Endothelial cell of umbilical vein (primary cell): ENCODE data around the gene MYL3. TPM values are rescaled to one million over a fixed set of nuclear protein-coding genes. Genes with fewer than 3 reads are reported as not detected.

ENCODE experiments used
- BruUV-seq: library from RNA; stranded (reverse); fragments of 400-500 nt; replicated peaks from 2 replicates; lab custom pipeline; 2021; lab: Mats Ljungman, UMichigan
- CTCF ChIA-PET: fragments of 300-600, 350-600 bp; sonication (Branson Sonifier 250); formaldehyde crosslinking; loops from one replicate; lab custom pipeline; 2021; ENCODE audit warnings: antibody characterized with exemption, inconsistent platforms; lab: Charles Lee
- POLR2A ChIA-PET: fragments of 300-600, 350-600 bp; sonication (Branson Sonifier 250); formaldehyde crosslinking; loops from one replicate; lab custom pipeline; 2021; ENCODE audit warnings: antibody characterized with exemption, inconsistent platforms; lab: Charles Lee
- DNase-seq: peaks from one replicate; pipeline ENCODE4 v3.0.0-alpha.2; 2011; ENCODE audit warnings: low read depth, low spot score
- FAIRE-seq: peaks from 2 replicates; lab custom pipeline; 2011; peaks lifted over from hg19 to GRCh38; lab: Jason Lieb, UNC
- H2AFZ ChIP-seq: 2 replicates; pipeline ENCODE4 v1.6.0; 2012; ENCODE audit warnings: low read depth, low read length, control low read depth, inconsistent platforms
- H3K27ac ChIP-seq: 2 replicates; pipeline ENCODE4 v1.5.1; 2011; ENCODE audit warnings: low read depth, mild to moderate bottlenecking, control low read depth, low read length, moderate library complexity; ENCODE audit not compliant: insufficient read depth
- H3K27me3 ChIP-seq, 2 experiments: 2 replicates each; pipeline versions ENCODE4 v1.6.0 to v1.6.1; 2011; ENCODE audit warnings: low read length in 2 of 2, mixed read lengths in 1 of 2; ENCODE audit not compliant: control insufficient read depth in 2 of 2, insufficient read depth in 2 of 2
- H3K36me3 ChIP-seq, 2 experiments: 2 replicates in 1 of 2; 3 replicates in 1 of 2; pipeline ENCODE4 v1.5.1; 2011; ENCODE audit warnings: low read length in 2 of 2, mild to moderate bottlenecking in 1 of 2, moderate library complexity in 1 of 2; ENCODE audit not compliant: control insufficient read depth in 2 of 2, insufficient read depth in 2 of 2; ENCODE audit errors: extremely low read depth in 1 of 2
- H3K4me1 ChIP-seq: 3 replicates; pipeline ENCODE4 v1.5.1; 2011; ENCODE audit warnings: mild to moderate bottlenecking, low read length; ENCODE audit not compliant: control insufficient read depth, insufficient read depth; ENCODE audit errors: extremely low read depth
- H3K4me2 ChIP-seq: 2 replicates; pipeline ENCODE4 v1.6.1; 2011; ENCODE audit warnings: low read length, control low read depth, mixed read lengths; ENCODE audit not compliant: insufficient read depth
- H3K4me3 ChIP-seq, 3 experiments: fragments of 200-600 bp in 1 of 3; sonication (generic), shearing (Covaris generic) in 1 of 3; replicated peaks in 1 of 3; 2 replicates each; pipeline ENCODE4 v1.5.1; 2011 to 2016; ENCODE audit warnings: control low read depth in 3 of 3, low read length in 3 of 3, mild to moderate bottlenecking in 2 of 3, inconsistent platforms in 1 of 3, low read depth in 1 of 3, moderate library complexity in 1 of 3; ENCODE audit not compliant: insufficient read depth in 1 of 3
- H3K79me2 ChIP-seq: 2 replicates; pipeline ENCODE4 v1.6.0; 2012; ENCODE audit warnings: low read length, inconsistent platforms; ENCODE audit not compliant: control insufficient read depth, insufficient read depth
- H3K9ac ChIP-seq: replicated peaks from 2 replicates; pipeline ENCODE3; 2011; ENCODE audit warnings: low read length, control low read depth; ENCODE audit not compliant: insufficient read depth; ENCODE audit errors: extremely low read depth
- H3K9me1 ChIP-seq: replicated peaks from 3 replicates; pipeline ENCODE4 v1.6.0; 2011; ENCODE audit warnings: mild to moderate bottlenecking, low read length; ENCODE audit not compliant: control insufficient read depth, insufficient read depth; ENCODE audit errors: extremely low read depth
- H3K9me3 ChIP-seq: replicated peaks from 2 replicates; pipeline ENCODE4 v1.5.1; 2012; ENCODE audit warnings: low read length, inconsistent platforms; ENCODE audit not compliant: control insufficient read depth, insufficient read depth
- H4K20me1 ChIP-seq: replicated peaks from 2 replicates; pipeline ENCODE3; 2011; ENCODE audit warnings: mild to moderate bottlenecking, low read length; ENCODE audit not compliant: control insufficient read depth, insufficient read depth; ENCODE audit errors: extremely low read depth
- CTCF ChIP-seq, 2 donors: IDR thresholded peaks; 1 replicate in 1 of 2; 2 replicates in 1 of 2; pipeline ENCODE4 v1.5.1; 2011; ENCODE audit warnings: low read length in 2 of 2, mild to moderate bottlenecking in 2 of 2, moderate library complexity in 2 of 2, control low read depth in 1 of 2, inconsistent platforms in 1 of 2, low read depth in 1 of 2; ENCODE audit not compliant: insufficient read depth in 1 of 2; ENCODE audit errors: extremely low read depth in 1 of 2
- EZH2 ChIP-seq: IDR thresholded peaks from 2 replicates; pipeline ENCODE4 v1.6.1; 2012; ENCODE audit warnings: borderline replicate concordance, low read depth, mild to moderate bottlenecking, moderate library complexity, low read length, inconsistent platforms; ENCODE audit not compliant: severe bottlenecking
- FOS ChIP-seq: IDR thresholded peaks from 2 replicates; pipeline ENCODE4 v1.6.1; 2011; ENCODE audit warnings: mild to moderate bottlenecking, low read length, moderate library complexity, borderline replicate concordance; ENCODE audit not compliant: insufficient read depth
- GATA2 ChIP-seq: IDR thresholded peaks from 2 replicates; pipeline ENCODE4 v1.7.0; 2011; ENCODE audit warnings: low read depth, mild to moderate bottlenecking, moderate library complexity, mixed read lengths, low read length; ENCODE audit not compliant: insufficient read length, insufficient read depth
- JUN ChIP-seq: IDR thresholded peaks from 2 replicates; pipeline ENCODE4 v1.6.1; 2011; ENCODE audit warnings: borderline replicate concordance, low read depth; ENCODE audit not compliant: insufficient read length, insufficient read depth
- MYC ChIP-seq: IDR thresholded peaks from one replicate; pipeline ENCODE4 v1.6.1; 2011; ENCODE audit warnings: mild to moderate bottlenecking, low read depth, low read length
- POLR2A ChIP-seq: IDR thresholded peaks from 2 replicates; pipeline ENCODE4 v1.6.1; 2012; ENCODE audit warnings: low read depth, mild to moderate bottlenecking, control low read depth, low read length
- POLR2AphosphoS5 ChIP-seq: IDR thresholded peaks from 2 replicates; pipeline ENCODE4 v1.6.1; 2012; ENCODE audit warnings: low read depth, mild to moderate bottlenecking, control low read depth, low read length, moderate library complexity; ENCODE audit not compliant: insufficient read depth
- dilution Hi-C: fragments of 300-500 bp; cut with MboI; formaldehyde crosslinking; loops from one replicate; pipeline ENCODE4 v1.15.0; 2019; ENCODE audit warnings: low sequenced_read_pairs; ENCODE audit not compliant: extremely low pct_ligation_motif_present
- intact Hi-C: fragments of 100-400 bp; cut with micrococcal nuclease; formaldehyde crosslinking; loops from one replicate; pipeline ENCODE4 v1.10.0; 2022
- polyA plus RNA-seq, 4 experiments: library from polyadenylated mRNA; depleted of rRNA in 3 of 4; stranded (reverse) in 3 of 4; unstranded in 1 of 4; fragments of >200 nt; gene quantifications; 2 replicates each; pipeline versions ENCODE4 v1.2.1 to v1.2.3, GENCODE V29; 2011 to 2012; ENCODE audit warnings: missing spikeins in 1 of 4
- total RNA-seq: library from RNA; stranded (reverse); gene quantifications from 2 replicates; pipeline ENCODE4 v1.2.3, GENCODE V29; 2021
- TF ChIP-seq, protein P1 (sequence below): IDR thresholded peaks from 2 replicates; pipeline ENCODE4 v1.6.1; 2011; ENCODE audit not compliant: insufficient read depth, insufficient read length

Gene MYL3
- total and polyA plus RNA-seq, 2 donors (not counting 3 experiments of a cell fraction or from before 2014, with no cell fraction given) = not detected

GRCh38 chr3:46845397-46845859 lies 17.8 kb downstream of the MYL3 start:
- no peaks in the 10 kb centered on the region for H4K20me1 ChIP-seq
- no TSS peak for BruUV-seq
- dilution Hi-C loops (no loop called here), intact Hi-C loops (loop anchor here (2.0 kb wide), 1 partner anchor 33 kb away; no protein-coding TSS in a partner anchor)
- H3K27me3 ChIP-seq = peaks cover 2 to 8% of the 10 kb centered on the region in 2 experiments
- H3K9me3 ChIP-seq = no peaks in the 10 kb centered on the region
- H3K4me2 ChIP-seq = peak overlapping the region; percentile 68
- H3K36me3 ChIP-seq = no peaks in the 10 kb centered on the region
- H3K79me2 ChIP-seq = no peaks in the 10 kb centered on the region
- peak overlapping the region in 2 of 3 experiments; percentile 19 to 41 for H3K4me3 ChIP-seq
- FAIRE-seq (peak; percentile 55), DNase-seq (no peak)
- ChIA-PET CTCF (interaction anchor here (0.8 to 2.0 kb wide), 15 partner anchors 8 to 357 kb away, joined by 3 to 13 read pairs (median 4); no protein-coding TSS in a partner anchor), POLR2A (no interaction called here)
- H3K9me1 ChIP-seq = no peaks in the 10 kb centered on the region
- H3K9ac ChIP-seq = peak overlapping the region; percentile 58
- peaks cover 14% of the 10 kb centered on the region for H3K4me1 ChIP-seq
- H3K27ac ChIP-seq = peak overlapping the region; percentile 3
- TF ChIP-seq, protein P1, sequence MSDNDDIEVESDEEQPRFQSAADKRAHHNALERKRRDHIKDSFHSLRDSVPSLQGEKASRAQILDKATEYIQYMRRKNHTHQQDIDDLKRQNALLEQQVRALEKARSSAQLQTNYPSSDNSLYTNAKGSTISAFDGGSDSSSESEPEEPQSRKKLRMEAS = no peak
- no peak for TF ChIP-seq POLR2AphosphoS5
- peak overlapping the region; percentile 96 for H2AFZ ChIP-seq

GRCh38 chr3:46844881-46845312 lies 18.3 kb downstream of the MYL3 start:
- Histone ChIP-seq H4K20me1 (no peaks in the 10 kb centered on the region), H3K9ac (no peak overlapping the region), H3K36me3 (no peaks in the 10 kb centered on the region), H2AFZ (peak overlapping the region; percentile 96), H3K9me3 (no peaks in the 10 kb centered on the region), H3K79me2 (no peaks in the 10 kb centered on the region), H3K9me1 (no peaks in the 10 kb centered on the region), H3K4me2 (no peak overlapping the region), H3K4me1 (peaks cover 14% of the 10 kb centered on the region), H3K27ac (no peak overlapping the region), H3K4me3 (no peak overlapping the region), H3K27me3 (peaks cover 2 to 8% of the 10 kb centered on the region in 2 experiments)
- dilution Hi-C loops = no loop called here
- no peak for FAIRE-seq
- TF ChIP-seq POLR2AphosphoS5 = no peak
- TF ChIP-seq GATA2 = no peak
- TF ChIP-seq CTCF (IDR thresholded peaks at IDR 0.05; ENCODE audit: extremely low read depth in 1 of 2, insufficient read depth in 1 of 2, low read depth in 1 of 2, low read length in 2 of 2) = no peak
- TF ChIP-seq MYC = no peak
- no peak for TF ChIP-seq FOS
- TF ChIP-seq, protein P1 = no peak
- no peak for TF ChIP-seq JUN
- no peak for TF ChIP-seq POLR2A
- no peak for TF ChIP-seq EZH2
- ChIA-PET POLR2A (no interaction called here), CTCF (interaction anchor here (0.8 to 2.0 kb wide), 10 partner anchors 8 to 356 kb away, joined by 3 to 13 read pairs (median 4); no protein-coding TSS in a partner anchor)
- DNase-seq = no peak
- intact Hi-C loops = loop anchor here (2.0 kb wide), 1 partner anchor 32 kb away; no protein-coding TSS in a partner anchor
- BruUV-seq = no TSS peak
